ENCODE results near the gene ADA.
"Not testable (repeated sequence)": the region's sequence is repeated elsewhere in the genome, so short reads cannot be mapped to it uniquely, and the experiment has no call there.

Gene ADA
- 11.1 to 29.3 reads per million in 2 experiments for total RNA-seq

DNA sequence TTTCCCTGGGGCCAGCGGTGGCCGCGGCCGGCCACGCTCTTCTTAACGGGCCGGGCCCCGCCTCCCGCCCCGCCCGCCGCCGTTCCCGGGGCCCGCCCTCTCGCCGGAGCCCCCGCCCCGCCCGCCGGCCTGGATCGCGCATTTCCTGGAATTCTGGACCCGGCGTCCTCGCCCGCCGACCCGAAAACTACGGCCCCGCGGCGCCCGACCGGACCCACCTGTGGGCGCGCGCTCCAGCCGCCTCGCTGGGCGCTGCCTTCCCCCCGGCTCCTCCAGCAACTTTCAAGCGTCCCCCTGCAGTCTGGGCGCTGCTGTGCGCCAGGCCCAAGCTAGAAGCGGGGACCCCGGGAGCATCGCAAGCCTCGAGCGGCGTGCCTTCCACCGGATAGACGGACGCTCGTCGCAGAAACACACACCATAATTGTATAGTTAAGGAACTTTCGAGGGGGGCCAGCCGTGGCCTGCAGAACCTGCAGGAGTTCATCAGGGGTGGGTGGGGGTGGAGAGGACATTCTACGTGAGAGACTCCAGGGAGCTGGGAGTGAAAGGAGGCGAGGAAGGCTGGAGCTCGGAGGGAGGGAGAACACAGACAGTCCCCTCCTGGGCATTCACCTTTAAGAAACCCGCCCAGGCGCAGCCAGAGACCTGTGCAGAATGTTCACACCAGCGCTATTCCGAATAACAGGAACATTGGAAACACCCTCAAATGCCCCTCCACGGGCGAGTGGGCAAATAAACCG, at the start of gene ADA:
TSS of gene ADA (minus strand) at position 16 of the 740 bp plus-strand sequence. CDS start 92 bp downstream, outside the sequence.
- no peak for DNase-seq (ENCODE audit: low read depth)

DNA sequence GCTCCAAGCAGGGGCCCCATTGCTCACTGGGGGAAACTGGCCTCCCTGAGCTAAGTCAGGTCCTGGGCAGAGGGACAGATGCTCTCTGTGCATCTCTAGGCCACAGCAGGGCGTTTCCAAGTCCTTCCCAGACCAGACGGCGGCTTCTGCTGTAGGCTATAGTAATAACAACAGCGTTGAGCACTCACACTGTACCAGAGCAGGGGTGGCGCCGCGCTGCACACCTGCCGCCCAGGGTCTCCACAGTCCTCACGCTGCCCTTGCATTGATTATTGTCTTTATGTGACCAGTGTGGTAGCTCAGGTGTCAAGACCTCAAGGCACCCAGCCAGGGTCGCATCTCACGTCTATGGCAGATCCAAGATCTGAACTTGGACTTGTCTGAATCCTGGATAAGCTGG, 48.8 kb upstream of the ADA start:
- no peak for DNase-seq (ENCODE audit: low read depth)

- no peak for DNase-seq (ENCODE audit: low read depth)
Measured at GRCh38 chr20:44698351-44698750, 46.9 kb upstream of the ADA start.

GRCh38 chr20:44697041-44697440, 45.5 kb upstream of the ADA start:
- DNase-seq (ENCODE audit: low read depth), result not testable (repeated sequence)

DNA sequence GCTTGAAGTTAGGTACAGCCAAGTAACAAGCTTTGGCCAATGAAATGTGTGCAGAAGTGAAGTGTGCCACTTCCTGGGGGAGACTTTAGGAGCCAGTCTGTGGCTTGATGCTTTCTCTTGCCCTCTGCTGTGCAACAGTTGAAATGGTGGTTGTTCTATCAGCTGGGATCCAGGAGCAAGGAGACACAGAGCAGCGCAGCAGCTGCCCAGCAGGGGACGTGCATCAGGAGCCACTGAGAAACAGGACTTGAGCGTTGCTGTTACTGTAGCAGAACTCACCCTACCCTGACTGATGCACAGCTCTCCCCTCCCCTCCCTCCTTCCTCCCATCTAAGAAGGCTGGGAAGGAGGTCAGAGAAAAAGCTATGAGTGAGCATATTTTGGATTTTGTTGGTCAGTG, 44.8 kb upstream of the ADA start:
- no peak for DNase-seq (ENCODE audit: low read depth)

DNA sequence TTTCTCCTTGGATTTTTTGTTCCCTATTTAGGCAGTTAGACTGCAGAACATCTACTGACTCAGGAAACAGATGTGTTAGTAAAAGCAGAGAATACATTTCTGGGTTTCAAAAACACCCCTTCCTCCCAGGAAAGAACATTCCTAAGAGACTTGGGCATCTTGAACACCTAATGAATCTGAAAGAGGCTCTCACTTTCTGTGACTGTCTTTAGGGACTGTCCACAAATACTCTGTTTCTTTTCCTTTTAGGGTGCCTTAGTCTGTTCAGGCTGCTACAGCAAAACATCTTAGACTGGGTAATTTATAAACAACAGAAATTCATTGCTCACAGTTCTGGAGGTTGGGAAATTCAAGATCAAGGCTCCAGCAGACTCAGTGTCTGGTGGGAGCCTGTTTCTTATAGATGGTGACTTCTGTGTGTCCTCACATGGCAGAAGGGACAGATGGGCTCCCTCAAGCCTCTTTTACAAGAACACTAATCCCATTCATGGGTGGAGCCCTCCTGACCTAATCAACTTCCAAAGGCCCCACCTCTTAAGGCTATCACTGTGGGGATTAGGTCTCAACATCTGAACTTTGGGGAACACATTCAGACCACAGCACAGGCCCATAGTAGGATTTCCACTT, 44.3 kb upstream of the ADA start:
- no peak for DNase-seq (ENCODE audit: low read depth)

DNA sequence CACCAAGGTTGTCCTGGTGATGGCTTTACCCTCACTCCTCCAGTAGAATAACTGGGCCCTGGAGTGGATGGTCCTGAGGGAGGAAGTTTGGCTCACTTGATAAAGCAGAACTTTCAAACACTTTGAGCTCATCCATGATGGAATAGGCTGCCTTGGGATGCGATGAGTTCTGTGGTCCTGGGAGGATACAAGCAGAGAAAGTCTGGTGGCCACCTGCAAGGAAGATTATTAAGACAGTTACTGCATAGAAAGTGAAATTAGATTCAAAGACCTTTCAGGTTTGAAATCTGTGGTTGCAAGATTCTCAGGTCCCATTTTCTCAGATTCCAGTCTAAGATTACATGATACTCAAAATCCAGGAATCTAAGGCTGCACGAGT, 43.8 kb upstream of the ADA start:
- no peak for DNase-seq (ENCODE audit: low read depth)

GRCh38 chr20:44694159-44694558, 42.7 kb upstream of the ADA start:
- no peak for DNase-seq (ENCODE audit: low read depth)

DNA sequence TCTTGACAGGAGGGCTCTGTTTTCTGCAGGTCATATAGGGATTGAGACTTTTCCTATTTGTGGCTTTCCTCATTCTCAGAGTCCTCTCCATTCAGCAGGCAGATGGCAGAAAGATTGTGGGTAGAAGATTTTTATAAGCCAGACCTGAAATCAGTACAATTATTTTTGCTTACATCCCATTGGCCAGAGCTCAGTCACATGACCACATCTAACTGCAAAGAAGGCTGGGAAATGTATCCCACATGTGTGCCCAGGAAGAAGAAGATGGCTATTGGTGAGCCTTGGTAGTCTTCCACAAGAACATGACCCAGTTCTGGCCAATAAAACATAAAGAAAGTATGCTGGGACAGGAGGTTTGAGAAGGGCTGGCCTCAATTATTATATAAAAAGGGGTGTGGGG, 42.1 kb upstream of the ADA start:
- no peak for DNase-seq (ENCODE audit: low read depth)

- no peak for DNase-seq (ENCODE audit: low read depth)
Measured at GRCh38 chr20:44692932-44693480, 41.5 kb upstream of the ADA start.

- DNase-seq (ENCODE audit: low read depth), result no peak
Measured at GRCh38 chr20:44691424-44692423, 40.2 kb upstream of the ADA start.

GRCh38 chr20:44690781-44691423, 39.4 kb upstream of the ADA start:
- DNase-seq (ENCODE audit: low read depth), result no peak

DNA sequence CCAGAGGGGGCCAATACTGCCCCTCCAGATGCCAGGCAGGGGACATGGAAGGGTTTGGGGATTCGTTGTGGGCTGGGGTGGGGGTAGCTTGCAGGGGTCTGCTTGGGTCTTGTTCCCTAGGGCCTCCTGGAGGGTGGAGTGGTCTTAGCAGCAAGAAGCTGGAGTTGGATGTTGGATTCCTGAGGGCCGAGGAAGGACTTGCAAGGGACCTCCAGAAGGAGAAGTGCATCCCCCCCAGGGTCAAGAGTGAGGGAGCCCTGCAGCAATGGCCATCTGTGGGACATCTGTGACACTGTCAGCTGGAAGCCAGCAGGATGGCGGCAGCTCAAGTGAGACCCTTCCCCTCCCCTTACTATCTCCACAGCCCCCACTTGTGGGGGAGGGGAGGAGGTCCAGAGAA, 38.3 kb upstream of the ADA start:
- no peak for DNase-seq (ENCODE audit: low read depth)

DNA sequence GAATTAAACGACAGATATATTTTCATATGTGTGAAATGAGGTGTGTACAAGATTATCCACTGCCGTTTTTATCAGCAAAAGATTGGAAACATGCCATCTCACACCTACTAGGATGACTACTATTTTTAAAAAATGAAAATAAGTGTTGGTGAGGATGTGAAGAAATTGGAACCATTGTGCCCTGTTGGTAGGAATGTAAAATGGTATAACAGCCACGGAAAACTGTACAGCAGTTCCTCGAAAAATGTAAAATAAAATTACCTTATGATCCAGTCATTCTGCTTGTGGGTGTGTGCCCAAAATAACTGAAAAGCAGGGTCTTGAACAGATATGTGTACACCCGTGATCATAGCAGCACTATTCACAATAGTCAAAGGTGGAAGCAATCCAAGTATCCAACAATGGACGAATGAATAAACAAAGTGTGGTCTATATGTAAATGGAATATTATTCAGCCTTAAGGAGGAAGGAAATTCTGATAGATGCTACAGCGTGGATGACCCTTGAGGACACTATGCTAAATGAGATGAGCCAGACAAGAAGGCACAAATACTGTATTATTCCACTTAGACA, 36.6 kb upstream of the ADA start:
- no peak for DNase-seq (ENCODE audit: low read depth)

DNA sequence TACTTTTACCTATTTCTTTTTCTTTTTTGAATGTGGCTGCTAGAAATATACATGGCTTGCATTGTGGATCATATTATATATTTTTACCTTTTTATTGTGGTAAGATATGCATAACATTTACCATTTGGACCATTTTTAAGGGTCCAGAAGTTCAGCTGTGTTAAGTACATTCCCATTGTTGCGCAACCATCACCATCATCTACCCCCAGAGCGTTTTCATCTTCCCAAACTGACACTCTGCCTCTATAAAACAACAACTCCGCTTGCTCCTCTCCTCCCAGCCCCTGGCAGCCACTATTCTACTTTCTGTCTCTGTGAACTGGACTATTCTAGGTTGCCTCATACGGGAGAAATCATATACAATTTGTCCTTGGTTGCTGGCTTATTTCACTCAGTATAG, 35.4 kb upstream of the ADA start:
- DNase-seq (ENCODE audit: low read depth), result no peak

GRCh38 chr20:44684047-44684967, 32.8 kb upstream of the ADA start:
- DNase-seq (ENCODE audit: low read depth), result no peak

- DNase-seq (ENCODE audit: low read depth), result peak; percentile 15
Measured at GRCh38 chr20:44683263-44684046, 32.0 kb upstream of the ADA start.

GRCh38 chr20:44681796-44682566, 30.5 kb upstream of the ADA start:
- DNase-seq (ENCODE audit: low read depth), result no peak
